ENCODE results near the gene DNAH14.

Gene DNAH14

DNA sequence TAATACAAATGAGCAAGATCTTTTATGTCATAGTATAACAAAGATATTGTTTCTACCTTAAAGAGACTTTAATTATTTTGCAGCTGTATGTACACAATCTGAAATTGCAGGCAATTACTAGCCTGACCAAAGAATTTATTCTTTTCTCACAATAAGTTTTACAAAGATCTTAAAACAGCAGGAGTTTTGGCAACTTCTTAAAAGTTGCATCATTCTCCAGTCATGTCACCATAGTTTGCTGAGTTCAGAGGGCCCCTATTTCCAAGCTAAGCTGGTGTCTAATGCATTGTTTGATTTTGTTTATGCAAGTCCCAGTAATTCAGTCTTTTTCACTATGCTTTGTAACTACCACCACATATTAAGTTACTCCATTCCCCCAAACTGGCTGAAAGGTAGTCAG, 114.8 kb downstream of the DNAH14 start (continued):
- TF ChIP-seq, protein P1, sequence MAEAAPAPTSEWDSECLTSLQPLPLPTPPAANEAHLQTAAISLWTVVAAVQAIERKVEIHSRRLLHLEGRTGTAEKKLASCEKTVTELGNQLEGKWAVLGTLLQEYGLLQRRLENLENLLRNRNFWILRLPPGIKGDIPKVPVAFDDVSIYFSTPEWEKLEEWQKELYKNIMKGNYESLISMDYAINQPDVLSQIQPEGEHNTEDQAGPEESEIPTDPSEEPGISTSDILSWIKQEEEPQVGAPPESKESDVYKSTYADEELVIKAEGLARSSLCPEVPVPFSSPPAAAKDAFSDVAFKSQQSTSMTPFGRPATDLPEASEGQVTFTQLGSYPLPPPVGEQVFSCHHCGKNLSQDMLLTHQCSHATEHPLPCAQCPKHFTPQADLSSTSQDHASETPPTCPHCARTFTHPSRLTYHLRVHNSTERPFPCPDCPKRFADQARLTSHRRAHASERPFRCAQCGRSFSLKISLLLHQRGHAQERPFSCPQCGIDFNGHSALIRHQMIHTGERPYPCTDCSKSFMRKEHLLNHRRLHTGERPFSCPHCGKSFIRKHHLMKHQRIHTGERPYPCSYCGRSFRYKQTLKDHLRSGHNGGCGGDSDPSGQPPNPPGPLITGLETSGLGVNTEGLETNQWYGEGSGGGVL (tag by site-specific recombination; IDR thresholded peaks at IDR 0.05), result no peak
- TF ChIP-seq ZSCAN30 (tag by site-specific recombination; IDR thresholded peaks at IDR 0.05) (no peak), ZNF354C (tag by site-specific recombination; IDR thresholded peaks at IDR 0.05; ENCODE audit: borderline replicate concordance, low read depth) (no peak), ZNF112 (tag by site-specific recombination; IDR thresholded peaks at IDR 0.05) (no peak), ZNF76 (tag by site-specific recombination; IDR thresholded peaks at IDR 0.05; ENCODE audit: borderline replicate concordance, low read depth) (no peak), ZNF155 (tag by site-specific recombination; IDR thresholded peaks at IDR 0.05) (no peak), ZFP69B (tag by site-specific recombination; IDR thresholded peaks at IDR 0.05) (peak; percentile 52; the same call in 1 of the 2 replicates), ZNF621 (tag by site-specific recombination; IDR thresholded peaks at IDR 0.05) (no peak), SALL2 (tag by site-specific recombination; IDR thresholded peaks at IDR 0.05; ENCODE audit: borderline replicate concordance) (no peak), ZBTB17 (tag by site-specific recombination; IDR thresholded peaks at IDR 0.05) (peak; percentile 39; the same call in 1 of the 2 replicates), ZBTB20 (tag by site-specific recombination; IDR thresholded peaks at IDR 0.05) (no peak; the same call in 1 of the 2 replicates), ZNF792 (tag by site-specific recombination; IDR thresholded peaks at IDR 0.05) (no peak), ZNF626 (tag by site-specific recombination; IDR thresholded peaks at IDR 0.05) (no peak; the same call in 1 of the 2 replicates), GLIS1 (tag by site-specific recombination; IDR thresholded peaks at IDR 0.05) (no peak), HOXC10 (CRISPR knock-in tag; IDR thresholded peaks at IDR 0.05) (no peak), ZNF169 (tag by site-specific recombination; IDR thresholded peaks at IDR 0.05) (no peak), ZNF266 (tag by site-specific recombination; IDR thresholded peaks at IDR 0.05; ENCODE audit: low read depth) (no peak), ZNF558 (tag by site-specific recombination; IDR thresholded peaks at IDR 0.05) (peak; percentile 62; the same call in 1 of the 2 replicates), ZNF785 (tag by site-specific recombination; IDR thresholded peaks at IDR 0.05) (no peak), ZNF600 (tag by site-specific recombination; IDR thresholded peaks at IDR 0.05) (no peak), ZNF248 (tag by site-specific recombination; IDR thresholded peaks at IDR 0.05) (no peak), ZBTB8A (tag by site-specific recombination; IDR thresholded peaks at IDR 0.05) (no peak), REPIN1 (tag by site-specific recombination; IDR thresholded peaks at IDR 0.05; ENCODE audit: low read depth) (no peak)
- TF ChIP-seq, protein P2, sequence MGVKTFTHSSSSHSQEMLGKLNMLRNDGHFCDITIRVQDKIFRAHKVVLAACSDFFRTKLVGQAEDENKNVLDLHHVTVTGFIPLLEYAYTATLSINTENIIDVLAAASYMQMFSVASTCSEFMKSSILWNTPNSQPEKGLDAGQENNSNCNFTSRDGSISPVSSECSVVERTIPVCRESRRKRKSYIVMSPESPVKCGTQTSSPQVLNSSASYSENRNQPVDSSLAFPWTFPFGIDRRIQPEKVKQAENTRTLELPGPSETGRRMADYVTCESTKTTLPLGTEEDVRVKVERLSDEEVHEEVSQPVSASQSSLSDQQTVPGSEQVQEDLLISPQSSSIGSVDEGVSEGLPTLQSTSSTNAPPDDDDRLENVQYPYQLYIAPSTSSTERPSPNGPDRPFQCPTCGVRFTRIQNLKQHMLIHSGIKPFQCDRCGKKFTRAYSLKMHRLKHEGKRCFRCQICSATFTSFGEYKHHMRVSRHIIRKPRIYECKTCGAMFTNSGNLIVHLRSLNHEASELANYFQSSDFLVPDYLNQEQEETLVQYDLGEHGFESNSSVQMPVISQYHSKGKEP (tag by site-specific recombination; IDR thresholded peaks at IDR 0.05), result peak; percentile 89
- TF ChIP-seq, protein P3, sequence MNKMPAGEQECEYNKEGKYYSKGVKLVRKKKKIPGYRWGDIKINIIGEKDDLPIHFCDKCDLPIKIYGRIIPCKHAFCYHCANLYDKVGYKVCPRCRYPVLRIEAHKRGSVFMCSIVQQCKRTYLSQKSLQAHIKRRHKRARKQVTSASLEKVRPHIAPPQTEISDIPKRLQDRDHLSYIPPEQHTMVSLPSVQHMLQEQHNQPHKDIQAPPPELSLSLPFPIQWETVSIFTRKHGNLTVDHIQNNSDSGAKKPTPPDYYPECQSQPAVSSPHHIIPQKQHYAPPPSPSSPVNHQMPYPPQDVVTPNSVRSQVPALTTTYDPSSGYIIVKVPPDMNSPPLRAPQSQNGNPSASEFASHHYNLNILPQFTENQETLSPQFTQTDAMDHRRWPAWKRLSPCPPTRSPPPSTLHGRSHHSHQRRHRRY (tag by site-specific recombination; IDR thresholded peaks at IDR 0.05), result no peak
- TF ChIP-seq, protein P4, sequence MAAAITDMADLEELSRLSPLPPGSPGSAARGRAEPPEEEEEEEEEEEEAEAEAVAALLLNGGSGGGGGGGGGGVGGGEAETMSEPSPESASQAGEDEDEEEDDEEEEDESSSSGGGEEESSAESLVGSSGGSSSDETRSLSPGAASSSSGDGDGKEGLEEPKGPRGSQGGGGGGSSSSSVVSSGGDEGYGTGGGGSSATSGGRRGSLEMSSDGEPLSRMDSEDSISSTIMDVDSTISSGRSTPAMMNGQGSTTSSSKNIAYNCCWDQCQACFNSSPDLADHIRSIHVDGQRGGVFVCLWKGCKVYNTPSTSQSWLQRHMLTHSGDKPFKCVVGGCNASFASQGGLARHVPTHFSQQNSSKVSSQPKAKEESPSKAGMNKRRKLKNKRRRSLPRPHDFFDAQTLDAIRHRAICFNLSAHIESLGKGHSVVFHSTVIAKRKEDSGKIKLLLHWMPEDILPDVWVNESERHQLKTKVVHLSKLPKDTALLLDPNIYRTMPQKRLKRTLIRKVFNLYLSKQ (tag by site-specific recombination; IDR thresholded peaks at IDR 0.05; ENCODE audit: borderline replicate concordance), result no peak
- TF ChIP-seq, protein P5, sequence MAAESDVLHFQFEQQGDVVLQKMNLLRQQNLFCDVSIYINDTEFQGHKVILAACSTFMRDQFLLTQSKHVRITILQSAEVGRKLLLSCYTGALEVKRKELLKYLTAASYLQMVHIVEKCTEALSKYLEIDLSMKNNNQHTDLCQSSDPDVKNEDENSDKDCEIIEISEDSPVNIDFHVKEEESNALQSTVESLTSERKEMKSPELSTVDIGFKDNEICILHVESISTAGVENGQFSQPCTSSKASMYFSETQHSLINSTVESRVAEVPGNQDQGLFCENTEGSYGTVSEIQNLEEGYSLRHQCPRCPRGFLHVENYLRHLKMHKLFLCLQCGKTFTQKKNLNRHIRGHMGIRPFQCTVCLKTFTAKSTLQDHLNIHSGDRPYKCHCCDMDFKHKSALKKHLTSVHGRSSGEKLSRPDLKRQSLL (tag by site-specific recombination; IDR thresholded peaks at IDR 0.05), result no peak
- TF ChIP-seq, protein P6, sequence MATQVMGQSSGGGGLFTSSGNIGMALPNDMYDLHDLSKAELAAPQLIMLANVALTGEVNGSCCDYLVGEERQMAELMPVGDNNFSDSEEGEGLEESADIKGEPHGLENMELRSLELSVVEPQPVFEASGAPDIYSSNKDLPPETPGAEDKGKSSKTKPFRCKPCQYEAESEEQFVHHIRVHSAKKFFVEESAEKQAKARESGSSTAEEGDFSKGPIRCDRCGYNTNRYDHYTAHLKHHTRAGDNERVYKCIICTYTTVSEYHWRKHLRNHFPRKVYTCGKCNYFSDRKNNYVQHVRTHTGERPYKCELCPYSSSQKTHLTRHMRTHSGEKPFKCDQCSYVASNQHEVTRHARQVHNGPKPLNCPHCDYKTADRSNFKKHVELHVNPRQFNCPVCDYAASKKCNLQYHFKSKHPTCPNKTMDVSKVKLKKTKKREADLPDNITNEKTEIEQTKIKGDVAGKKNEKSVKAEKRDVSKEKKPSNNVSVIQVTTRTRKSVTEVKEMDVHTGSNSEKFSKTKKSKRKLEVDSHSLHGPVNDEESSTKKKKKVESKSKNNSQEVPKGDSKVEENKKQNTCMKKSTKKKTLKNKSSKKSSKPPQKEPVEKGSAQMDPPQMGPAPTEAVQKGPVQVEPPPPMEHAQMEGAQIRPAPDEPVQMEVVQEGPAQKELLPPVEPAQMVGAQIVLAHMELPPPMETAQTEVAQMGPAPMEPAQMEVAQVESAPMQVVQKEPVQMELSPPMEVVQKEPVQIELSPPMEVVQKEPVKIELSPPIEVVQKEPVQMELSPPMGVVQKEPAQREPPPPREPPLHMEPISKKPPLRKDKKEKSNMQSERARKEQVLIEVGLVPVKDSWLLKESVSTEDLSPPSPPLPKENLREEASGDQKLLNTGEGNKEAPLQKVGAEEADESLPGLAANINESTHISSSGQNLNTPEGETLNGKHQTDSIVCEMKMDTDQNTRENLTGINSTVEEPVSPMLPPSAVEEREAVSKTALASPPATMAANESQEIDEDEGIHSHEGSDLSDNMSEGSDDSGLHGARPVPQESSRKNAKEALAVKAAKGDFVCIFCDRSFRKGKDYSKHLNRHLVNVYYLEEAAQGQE (tag by site-specific recombination; IDR thresholded peaks at IDR 0.05), result no peak
- TF ChIP-seq, protein P7, sequence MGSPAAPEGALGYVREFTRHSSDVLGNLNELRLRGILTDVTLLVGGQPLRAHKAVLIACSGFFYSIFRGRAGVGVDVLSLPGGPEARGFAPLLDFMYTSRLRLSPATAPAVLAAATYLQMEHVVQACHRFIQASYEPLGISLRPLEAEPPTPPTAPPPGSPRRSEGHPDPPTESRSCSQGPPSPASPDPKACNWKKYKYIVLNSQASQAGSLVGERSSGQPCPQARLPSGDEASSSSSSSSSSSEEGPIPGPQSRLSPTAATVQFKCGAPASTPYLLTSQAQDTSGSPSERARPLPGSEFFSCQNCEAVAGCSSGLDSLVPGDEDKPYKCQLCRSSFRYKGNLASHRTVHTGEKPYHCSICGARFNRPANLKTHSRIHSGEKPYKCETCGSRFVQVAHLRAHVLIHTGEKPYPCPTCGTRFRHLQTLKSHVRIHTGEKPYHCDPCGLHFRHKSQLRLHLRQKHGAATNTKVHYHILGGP (tag by site-specific recombination; IDR thresholded peaks at IDR 0.05), result peak; percentile 25; the same call in 1 of the 2 replicates
